Astrocyte (in vitro differentiated cells and primary cell): ENCODE results near the gene DLK2. TPM values are rescaled to one million over a fixed set of nuclear protein-coding genes. Genes with fewer than 3 reads are reported as not detected.

ENCODE experiments used
- DNase-seq: peaks from one replicate; pipeline ENCODE4 v3.0.0-alpha.2; 2010; ENCODE audit warnings: low read depth
- FAIRE-seq: peaks from 2 replicates; lab custom pipeline; 2011; peaks lifted over from hg19 to GRCh38; lab: Jason Lieb, UNC
- H2AFZ ChIP-seq: 2 replicates; pipeline ENCODE4 v1.6.0; 2012; ENCODE audit warnings: low read depth, low read length, inconsistent platforms
- H3K27ac ChIP-seq: 2 replicates; pipeline ENCODE4 v1.5.1; 2011; ENCODE audit warnings: low read depth, low read length, inconsistent platforms
- H3K27me3 ChIP-seq: 2 replicates; pipeline ENCODE4 v1.6.0; 2011; ENCODE audit warnings: low read length, inconsistent platforms; ENCODE audit not compliant: insufficient read depth
- H3K36me3 ChIP-seq: 2 replicates; pipeline ENCODE4 v1.5.1; 2011; ENCODE audit warnings: low read length, inconsistent platforms; ENCODE audit not compliant: insufficient read depth
- H3K4me1 ChIP-seq: 2 replicates; pipeline ENCODE4 v1.5.1; 2011; ENCODE audit warnings: low read length, inconsistent platforms; ENCODE audit not compliant: insufficient read depth
- H3K4me2 ChIP-seq: 2 replicates; pipeline ENCODE4 v1.6.0; 2012; ENCODE audit warnings: low read length, inconsistent platforms
- H3K4me3 ChIP-seq: 2 replicates; pipeline ENCODE4 v1.5.1; 2011; ENCODE audit warnings: low read depth, mild to moderate bottlenecking, low read length, inconsistent platforms; ENCODE audit not compliant: insufficient read depth
- H3K79me2 ChIP-seq: 2 replicates; pipeline ENCODE4 v1.6.0; 2012; ENCODE audit warnings: mild to moderate bottlenecking, low read length, inconsistent platforms; ENCODE audit not compliant: insufficient read depth
- H3K9ac ChIP-seq: 2 replicates; pipeline ENCODE4 v1.6.0; 2012; ENCODE audit warnings: mild to moderate bottlenecking, low read length, inconsistent platforms
- H3K9me3 ChIP-seq: 2 replicates; pipeline ENCODE4 v1.5.1; 2012; ENCODE audit warnings: low read depth, mild to moderate bottlenecking, low read length, inconsistent platforms; ENCODE audit not compliant: insufficient read depth
- H4K20me1 ChIP-seq: 2 replicates; pipeline ENCODE4 v1.6.0; 2012; ENCODE audit warnings: low read length, inconsistent platforms; ENCODE audit not compliant: insufficient read depth
- H3K27ac Mint-ChIP-seq: one replicate; pipeline ENCODE4 v1.8.0; 2021; ENCODE audit warnings: mild to moderate bottlenecking, mixed read lengths; ENCODE audit not compliant: unreplicated experiment
- H3K27me3 Mint-ChIP-seq: one replicate; pipeline ENCODE4 v1.8.0; 2021; ENCODE audit warnings: low read depth, mixed read lengths; ENCODE audit not compliant: unreplicated experiment
- H3K36me3 Mint-ChIP-seq: one replicate; pipeline ENCODE4 v1.8.0; 2021; ENCODE audit warnings: low read depth, mixed read lengths; ENCODE audit not compliant: unreplicated experiment
- H3K4me1 Mint-ChIP-seq: one replicate; pipeline ENCODE4 v1.8.0; 2021; ENCODE audit warnings: low read depth, mixed read lengths; ENCODE audit not compliant: unreplicated experiment
- H3K4me3 Mint-ChIP-seq: one replicate; pipeline ENCODE4 v1.8.0; 2021; ENCODE audit warnings: mild to moderate bottlenecking, moderate library complexity, mixed read lengths; ENCODE audit not compliant: unreplicated experiment
- H3K9me3 Mint-ChIP-seq: one replicate; pipeline ENCODE4 v1.8.0; 2021; ENCODE audit warnings: mild to moderate bottlenecking, mixed read lengths; ENCODE audit not compliant: unreplicated experiment
- CTCF ChIP-seq: IDR thresholded peaks from 2 replicates; pipeline ENCODE4 v1.5.1; 2011; ENCODE audit warnings: low read depth, mild to moderate bottlenecking, inconsistent platforms, low read length, moderate library complexity; ENCODE audit not compliant: insufficient read depth
- EZH2 ChIP-seq: IDR thresholded peaks from 2 replicates; pipeline ENCODE4 v1.6.1; 2012; ENCODE audit warnings: mild to moderate bottlenecking, low read length, inconsistent platforms; ENCODE audit not compliant: insufficient read depth
- total RNA-seq: library from RNA; stranded (reverse); gene quantifications from 2 replicates; pipeline ENCODE4 v1.2.1, GENCODE V29; 2021

The DLK2 gene
- total RNA-seq, 1 donor from 2014 or later, result 0.68 TPM

GRCh38 chr6:43445576-43445975 is 9.8 kb downstream of the DLK2 start:
- no peak overlapping the region for H3K27ac ChIP-seq
- no peaks in the 10 kb centered on the region for H3K4me1 ChIP-seq
- no peaks in the 10 kb centered on the region for H3K9me3 Mint-ChIP-seq
- H3K4me1 Mint-ChIP-seq, result no peaks in the 10 kb centered on the region
- H3K4me2 ChIP-seq, result no peak overlapping the region
- no peaks in the 10 kb centered on the region for H3K79me2 ChIP-seq
- no peaks in the 10 kb centered on the region for H4K20me1 ChIP-seq
- H3K36me3 Mint-ChIP-seq, result peaks cover 35% of the 10 kb centered on the region
- H3K4me3 Mint-ChIP-seq, result no peak overlapping the region
- no peaks in the 10 kb centered on the region for H3K27me3 ChIP-seq
- H3K27me3 Mint-ChIP-seq, result no peaks in the 10 kb centered on the region
- H3K27ac Mint-ChIP-seq, result no peak overlapping the region
- FAIRE-seq, result no peak
- no peak overlapping the region for H2AFZ ChIP-seq
- DNase-seq, result no peak
- H3K9ac ChIP-seq, result no peak overlapping the region
- TF ChIP-seq EZH2 (no peak), CTCF (no peak)
- H3K4me3 ChIP-seq, result no peak overlapping the region
- H3K36me3 ChIP-seq, result peaks cover 14% of the 10 kb centered on the region
- no peaks in the 10 kb centered on the region for H3K9me3 ChIP-seq

GRCh38 chr6:43444582-43444981 is 10.8 kb downstream of the DLK2 start:
- Histone ChIP-seq H3K27me3 (no peaks in the 10 kb centered on the region), H4K20me1 (no peaks in the 10 kb centered on the region), H3K27ac (no peak overlapping the region), H3K36me3 (peaks cover 14% of the 10 kb centered on the region), H3K4me2 (no peak overlapping the region), H3K9ac (no peak overlapping the region), H3K4me1 (no peaks in the 10 kb centered on the region), H3K9me3 (no peaks in the 10 kb centered on the region), H3K79me2 (no peaks in the 10 kb centered on the region), H3K4me3 (no peak overlapping the region), H2AFZ (no peak overlapping the region)
- DNase-seq, result no peak
- no peak for FAIRE-seq
- Mint-ChIP-seq H3K27me3 (no peaks in the 10 kb centered on the region), H3K4me1 (no peaks in the 10 kb centered on the region), H3K27ac (no peak overlapping the region), H3K4me3 (no peak overlapping the region), H3K36me3 (peaks cover 35% of the 10 kb centered on the region), H3K9me3 (no peaks in the 10 kb centered on the region)
- TF ChIP-seq EZH2 (no peak), CTCF (no peak)

GRCh38 chr6:43444036-43444435 is 11.3 kb downstream of the DLK2 start:
- no peak for FAIRE-seq
- Histone ChIP-seq H3K79me2 (no peaks in the 10 kb centered on the region), H3K4me2 (no peak overlapping the region), H4K20me1 (no peaks in the 10 kb centered on the region), H3K4me3 (no peak overlapping the region), H3K27me3 (no peaks in the 10 kb centered on the region), H3K9ac (no peak overlapping the region), H3K36me3 (peaks cover 14% of the 10 kb centered on the region), H3K4me1 (no peaks in the 10 kb centered on the region), H3K9me3 (no peaks in the 10 kb centered on the region), H2AFZ (no peak overlapping the region), H3K27ac (no peak overlapping the region)
- no peak overlapping the region for H3K27ac Mint-ChIP-seq
- no peaks in the 10 kb centered on the region for H3K27me3 Mint-ChIP-seq
- H3K4me1 Mint-ChIP-seq, result no peaks in the 10 kb centered on the region
- H3K4me3 Mint-ChIP-seq, result no peak overlapping the region
- H3K36me3 Mint-ChIP-seq, result peaks cover 34% of the 10 kb centered on the region
- no peaks in the 10 kb centered on the region for H3K9me3 Mint-ChIP-seq
- TF ChIP-seq CTCF (no peak), EZH2 (no peak)
- no peak for DNase-seq
